NCI-H128 (cell line): ENCODE data around the gene GLTP.
"Not testable (repeated sequence)": the region's sequence is repeated elsewhere in the genome, so short reads cannot be mapped to it uniquely, and the experiment has no call there.

Experiments used
- DNase-seq: peaks from one replicate; lab custom pipeline; 2025; ENCODE audit not compliant: unreplicated experiment; lab: John Stamatoyannopoulos, UW

The GLTP gene

DNA sequence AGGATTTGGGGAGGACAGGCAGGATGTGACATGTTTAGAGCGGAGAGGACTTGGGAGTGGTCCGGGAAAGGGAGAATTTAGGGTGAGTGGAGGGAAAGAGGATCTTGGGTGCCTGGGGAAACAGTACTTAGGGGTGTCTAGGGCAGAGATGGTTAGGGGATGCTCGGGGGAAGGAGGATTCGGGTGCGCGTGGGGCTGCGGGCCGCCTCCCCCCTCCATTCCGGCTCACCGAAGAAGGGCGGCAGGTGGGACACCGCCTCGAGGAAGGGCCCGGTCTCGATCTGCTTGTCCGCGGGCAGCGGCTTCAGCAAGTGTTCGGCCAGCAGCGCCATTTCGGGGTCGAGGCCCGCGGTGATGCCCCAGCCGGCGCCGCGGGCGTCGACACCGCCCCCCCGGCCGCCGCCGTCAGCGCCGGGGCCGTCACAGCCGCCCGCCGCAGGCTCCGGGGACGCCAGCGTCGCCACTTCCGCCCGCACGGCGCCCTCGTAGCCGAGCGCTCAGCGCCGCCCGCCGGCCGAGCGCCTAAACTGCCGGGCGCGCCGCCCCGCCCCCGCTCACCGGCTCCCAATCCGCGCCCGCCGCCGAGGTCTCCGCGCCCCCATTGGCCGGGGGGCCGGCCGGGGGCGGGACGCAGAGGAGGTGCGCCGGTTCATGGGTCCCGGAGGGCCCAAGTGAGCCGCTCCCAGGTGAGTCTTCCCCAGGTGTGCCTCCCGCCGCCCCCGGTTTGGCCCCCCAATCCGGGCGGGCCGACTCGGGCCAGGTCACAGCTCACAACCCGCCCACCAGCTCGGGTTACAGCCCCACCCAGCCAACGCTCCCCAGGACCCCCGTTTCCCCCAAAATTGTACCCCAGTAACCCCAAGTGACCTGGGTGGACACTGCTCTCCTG lies at the start of gene GLTP:
TSS of gene GLTP (minus strand) at position 499 of the 889 bp plus-strand sequence. CDS start at position 332, 167 bp downstream.
- peak; percentile 75 for DNase-seq

- DNase-seq: not testable (repeated sequence)
Measured at GRCh38 chr12:109929326-109929725, 49.0 kb upstream of the GLTP start.

- no peak for DNase-seq
Measured at GRCh38 chr12:109928058-109928656, 47.8 kb upstream of the GLTP start.

GRCh38 chr12:109927622-109928021 lies 47.3 kb upstream of the GLTP start:
- no peak for DNase-seq

GRCh38 chr12:109926488-109927210 lies 46.3 kb upstream of the GLTP start:
- no peak for DNase-seq

DNA sequence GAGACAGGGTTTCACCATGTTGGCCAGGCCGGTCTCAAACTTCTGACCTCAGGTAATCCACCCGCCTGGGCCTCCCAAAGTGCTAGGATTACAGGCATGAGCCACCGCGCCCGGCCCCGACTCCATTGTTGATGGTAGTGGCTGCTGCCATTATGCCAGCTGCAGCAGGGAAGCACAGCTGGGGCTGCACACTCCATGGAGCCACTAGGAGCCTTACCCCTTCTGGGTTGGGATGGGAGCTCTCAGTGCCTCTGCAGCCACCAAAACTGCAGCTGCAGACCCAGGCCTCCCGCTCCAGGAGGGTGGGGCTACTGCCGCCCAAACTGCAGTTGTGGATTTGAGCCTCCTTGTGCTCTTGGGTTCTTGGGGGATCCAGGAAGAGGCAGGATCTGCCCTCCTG lies 45.7 kb upstream of the GLTP start:
- no peak for DNase-seq

- DNase-seq: no peak
Measured at GRCh38 chr12:109925185-109925840, 45.0 kb upstream of the GLTP start.

GRCh38 chr12:109923481-109924245 lies 43.3 kb upstream of the GLTP start:
- no peak for DNase-seq

DNA sequence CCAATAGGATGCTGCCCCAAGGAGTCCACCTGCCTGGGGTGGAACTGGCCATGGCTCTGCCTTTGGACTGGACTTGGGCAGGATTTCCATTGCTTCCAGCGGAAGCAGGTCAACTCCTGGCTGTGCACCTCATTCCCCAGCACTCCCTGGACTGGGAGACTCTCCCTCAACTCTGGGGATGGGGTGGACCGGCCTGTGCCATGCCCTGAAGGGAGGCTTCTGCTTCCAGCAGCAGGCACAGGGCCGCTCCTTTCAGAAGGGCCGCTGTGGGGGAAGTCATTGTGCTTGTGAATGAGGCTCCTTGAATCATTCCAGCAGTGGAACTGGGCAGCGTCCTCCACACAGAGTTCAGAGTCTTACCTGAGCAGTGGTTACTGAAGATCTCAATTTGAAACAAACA lies 42.7 kb upstream of the GLTP start:
- DNase-seq: no peak

DNA sequence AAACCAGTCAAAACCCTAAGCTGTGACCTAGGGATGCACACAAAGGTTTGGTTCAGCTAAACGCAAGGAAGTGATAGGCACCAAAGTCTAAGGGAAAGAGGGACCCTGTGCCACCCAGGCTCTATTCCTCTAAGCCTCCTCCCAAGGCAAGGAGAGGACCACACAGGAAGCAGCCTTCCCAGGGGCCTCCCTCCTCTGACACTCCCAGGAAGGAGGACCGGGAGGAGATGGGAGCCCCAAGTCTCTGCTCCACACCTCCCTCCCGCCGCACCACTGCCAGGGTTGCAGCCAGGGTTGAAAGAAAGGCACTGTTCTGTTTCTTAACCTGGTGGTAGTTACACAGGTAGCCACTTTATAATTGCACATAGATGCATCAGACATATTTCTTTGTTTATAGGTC lies 41.6 kb upstream of the GLTP start:
- DNase-seq: no peak

DNA sequence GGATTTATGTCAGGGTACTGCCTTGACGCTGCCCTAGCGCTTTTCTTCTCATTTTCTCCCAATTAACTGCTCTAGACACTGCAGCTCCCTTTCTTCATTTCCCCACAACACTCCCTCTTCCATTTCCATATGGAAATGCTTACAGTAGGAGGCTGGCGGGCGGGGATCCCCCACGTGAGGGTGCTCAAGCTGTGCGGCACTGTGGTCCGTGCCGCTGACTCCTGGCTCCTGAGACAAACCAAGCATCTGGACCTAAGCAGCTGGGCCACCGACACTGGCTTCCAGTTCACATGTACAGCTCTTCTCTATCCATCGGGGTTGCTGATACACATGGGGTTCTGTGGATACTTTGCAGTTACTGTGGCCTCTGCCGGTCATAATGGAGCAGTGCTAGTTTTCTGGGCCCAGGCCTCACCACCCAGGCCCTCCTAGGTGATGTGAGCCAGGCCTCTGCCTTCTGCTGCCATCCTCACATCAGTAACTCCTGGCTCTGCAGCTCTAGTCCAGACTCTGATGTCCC lies 40.0 kb upstream of the GLTP start:
- DNase-seq: no peak

DNA sequence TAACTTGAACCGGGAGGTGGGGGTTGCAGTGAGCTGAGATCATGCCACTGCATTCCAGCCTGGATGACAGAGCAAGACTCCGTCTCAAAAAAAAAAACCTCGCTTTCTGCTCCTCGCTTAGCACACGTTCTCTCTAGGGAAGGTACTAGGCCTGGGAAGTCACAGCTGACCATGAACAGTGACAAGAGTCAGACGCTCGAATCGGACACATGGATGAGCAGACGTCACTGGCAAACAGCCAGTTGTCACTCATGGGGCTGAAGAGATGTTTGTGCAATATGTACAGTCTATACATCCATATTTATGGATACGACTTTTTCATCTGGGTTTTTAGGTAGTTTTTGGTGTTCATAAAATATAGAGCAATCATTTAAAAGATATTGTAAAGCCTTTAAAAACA lies 39.1 kb upstream of the GLTP start:
- DNase-seq: no peak

DNA sequence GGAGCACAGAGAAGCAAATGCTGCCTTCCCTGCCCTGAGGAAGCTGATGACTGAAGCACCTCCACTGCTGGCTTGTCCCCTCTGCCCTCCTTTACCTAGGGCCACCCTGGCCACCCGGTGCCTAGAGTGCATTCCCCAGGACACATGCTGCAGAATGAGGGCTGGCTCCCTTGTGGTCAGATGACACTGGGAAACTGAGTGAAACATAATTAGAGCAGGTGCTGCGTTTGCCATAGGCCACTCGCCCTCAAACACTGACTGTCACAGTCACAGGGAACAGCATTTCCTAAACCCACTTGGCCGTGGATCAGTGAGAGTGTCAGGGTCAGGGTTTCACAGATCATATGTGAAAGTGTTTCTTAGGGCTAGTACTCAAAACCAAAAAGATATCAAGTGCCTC lies 35.7 kb upstream of the GLTP start:
- DNase-seq: no peak

- no peak for DNase-seq
Measured at GRCh38 chr12:109915171-109916040, 35.1 kb upstream of the GLTP start.

- no peak for DNase-seq
Measured at GRCh38 chr12:109914461-109914860, 34.1 kb upstream of the GLTP start.

DNA sequence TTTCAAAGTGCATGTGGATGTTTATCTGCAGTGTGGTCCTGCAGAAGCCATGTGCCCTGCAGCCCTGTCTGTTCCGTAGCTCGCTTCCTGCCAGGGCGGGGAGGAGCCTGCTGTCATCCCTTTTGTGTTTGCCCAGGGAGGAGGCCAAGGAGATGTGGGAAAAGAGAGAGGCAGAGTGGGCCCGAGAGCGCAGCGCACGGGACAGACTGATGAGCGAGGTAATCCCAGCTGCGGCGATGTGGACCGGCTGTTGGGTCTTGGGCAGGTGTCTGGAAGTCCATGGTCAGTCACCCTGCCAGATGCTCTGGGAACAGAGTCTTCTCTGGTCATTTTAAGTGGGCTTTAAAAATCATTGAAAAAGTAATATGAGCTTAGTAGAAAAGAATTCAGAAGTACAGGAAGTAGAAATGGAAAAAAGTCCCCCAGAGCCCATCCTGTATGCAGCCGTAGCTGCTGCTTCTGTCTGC lies 32.5 kb upstream of the GLTP start:
- no peak for DNase-seq

- DNase-seq: no peak
Measured at GRCh38 chr12:109910969-109911348, 30.6 kb upstream of the GLTP start.

DNA sequence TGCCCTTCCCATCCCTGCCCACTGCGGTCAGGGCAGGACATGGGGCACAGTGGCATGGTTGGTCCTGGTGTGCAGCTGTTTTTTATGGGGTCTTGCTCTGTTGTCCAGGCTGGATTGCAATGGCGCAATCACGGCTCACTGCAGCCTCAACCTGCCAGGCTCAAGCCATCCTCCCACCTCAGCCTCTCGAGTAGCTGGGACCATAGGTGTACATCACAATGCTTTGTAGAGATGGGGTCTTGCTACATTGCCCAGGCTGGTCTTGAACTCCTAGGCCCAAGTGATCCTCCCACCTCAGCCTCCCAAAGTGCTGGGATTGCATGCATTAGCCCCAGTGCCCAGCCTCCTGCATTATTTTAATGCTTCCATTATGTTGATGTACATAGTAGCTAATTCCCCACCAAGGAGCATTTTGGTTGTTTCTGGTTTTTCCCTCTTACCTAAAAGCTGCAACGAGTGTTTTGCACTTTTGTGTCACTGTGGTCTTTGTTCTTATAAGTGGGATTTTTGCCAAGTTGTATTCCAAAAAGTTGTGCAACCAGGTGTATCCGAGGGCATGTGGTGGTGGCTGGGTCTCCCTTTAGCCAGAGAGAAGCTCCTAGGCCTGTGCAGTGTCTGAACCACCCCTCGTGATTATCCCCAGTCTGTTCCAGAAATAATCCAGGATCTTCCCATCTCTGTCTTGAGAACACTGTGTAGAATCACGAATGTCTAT lies 30.1 kb upstream of the GLTP start:
- DNase-seq: no peak

- DNase-seq: no peak
Measured at GRCh38 chr12:109905301-109905700, 25.0 kb upstream of the GLTP start.
